Ishikawa (cell line): ENCODE results near the gene CNPY4.

Source experiments
- CEBPB ChIP-seq: IDR thresholded peaks from 2 replicates; pipeline ENCODE4 v1.6.1; 2012
- CREB1 ChIP-seq: IDR thresholded peaks from 2 replicates; pipeline ENCODE4 v1.6.1; 2012; ENCODE audit warnings: low read depth
- EGR1 ChIP-seq: IDR thresholded peaks from 2 replicates; pipeline ENCODE4 v1.6.1; 2012
- EP300 ChIP-seq: IDR thresholded peaks from 2 replicates; pipeline ENCODE4 v1.6.1; 2012; ENCODE audit warnings: borderline replicate concordance
- FOXM1 ChIP-seq: IDR thresholded peaks from 2 replicates; pipeline ENCODE4 v1.6.1; 2012; ENCODE audit warnings: low read depth, borderline replicate concordance
- MAX ChIP-seq: IDR thresholded peaks from 2 replicates; pipeline ENCODE4 v1.6.1; 2012
- NFIC ChIP-seq: IDR thresholded peaks from 2 replicates; pipeline ENCODE4 v1.6.1; 2012
- RAD21 ChIP-seq: IDR thresholded peaks from 2 replicates; pipeline ENCODE4 v1.6.1; 2012; ENCODE audit warnings: low read depth
- REST ChIP-seq: IDR thresholded peaks from 2 replicates; pipeline ENCODE4 v1.6.1; 2012; ENCODE audit warnings: low read depth, mild to moderate bottlenecking
- TAF1 ChIP-seq: IDR thresholded peaks from 2 replicates; pipeline ENCODE4 v1.6.1; 2012; ENCODE audit warnings: low read depth, mild to moderate bottlenecking
- TCF12 ChIP-seq: IDR thresholded peaks from 2 replicates; pipeline ENCODE4 v1.6.1; 2012; ENCODE audit warnings: low read depth
- TEAD4 ChIP-seq: IDR thresholded peaks from 2 replicates; pipeline ENCODE4 v1.6.1; 2012
- USF1 ChIP-seq: IDR thresholded peaks from 2 replicates; pipeline ENCODE4 v1.6.1; 2012
- YY1 ChIP-seq: IDR thresholded peaks from 2 replicates; pipeline ENCODE4 v1.6.1; 2012; ENCODE audit warnings: low read depth
- ZBTB7A ChIP-seq: IDR thresholded peaks from 2 replicates; pipeline ENCODE4 v1.6.1; 2012; ENCODE audit warnings: low read depth

Gene CNPY4

GRCh38 chr7:100119072-100119969 is at the start of gene CNPY4, which contains the start of gene TAF6:
Gene CNPY4 (plus strand): TSS chr7:100119634. CDS start chr7:100119745, 111 bp downstream.
Gene TAF6 (minus strand): TSS chr7:100119358. CDS start chr7:100114209, 5,149 bp downstream.
- TF ChIP-seq TAF1 (peak; percentile 100), RAD21 (no peak), NFIC (peak; percentile 31; the same call in 1 of the 2 replicates), ZBTB7A (no peak), CEBPB (no peak; the same call in 1 of the 2 replicates), REST (0 out of 2 replicates have a peak, but pooled peaks have one; percentile 18), FOXM1 (no peak), CREB1 (0 out of 2 replicates have a peak, but pooled peaks have one; percentile 10), USF1 (0 out of 2 replicates have a peak, but pooled peaks have one; percentile 33), TCF12 (peak; percentile 76; the same call in 1 of the 2 replicates), YY1 (peak; percentile 98), EGR1 (peak; percentile 81), TEAD4 (0 out of 2 replicates have a peak, but pooled peaks have one; percentile 23), MAX (peak; percentile 80), EP300 (no peak)

GRCh38 chr7:100069991-100070390 is 49.4 kb upstream of the CNPY4 start:
- TF ChIP-seq EP300 (no peak), FOXM1 (no peak), TAF1 (no peak), REST (no peak), NFIC (no peak), MAX (no peak), CREB1 (no peak), CEBPB (no peak), ZBTB7A (no peak), TEAD4 (no peak), USF1 (no peak)

- TF ChIP-seq TEAD4 (0 out of 2 replicates have a peak, but pooled peaks have one; percentile 11), EP300 (no peak), CREB1 (no peak), FOXM1 (no peak)
Measured at GRCh38 chr7:100071018-100071723, 48.3 kb upstream of the CNPY4 start.

- TF ChIP-seq RAD21 (no peak), CEBPB (no peak), USF1 (no peak), NFIC (no peak), YY1 (no peak), FOXM1 (no peak), MAX (no peak), EP300 (no peak), EGR1 (no peak), TEAD4 (no peak), REST (no peak), TAF1 (no peak), CREB1 (no peak), ZBTB7A (no peak), TCF12 (no peak)
Measured at GRCh38 chr7:100072462-100072861, 47.0 kb upstream of the CNPY4 start.
